K562 (cell line): ENCODE results near the gene RIMKLA. TPM values are rescaled to one million over a fixed set of nuclear protein-coding genes. Genes with fewer than 3 reads are reported as not detected.

Experiments used
- BRF1 ChIP-seq: IDR thresholded peaks from 3 replicates; pipeline ENCODE4 v1.6.1; 2011; ENCODE audit warnings: borderline replicate concordance, mild to moderate bottlenecking; ENCODE audit not compliant: insufficient read length; ENCODE audit errors: extremely low read depth
- C11orf30 ChIP-seq: fragments of 450-650 bp; IDR thresholded peaks from 2 replicates; pipeline ENCODE4 v1.6.1; 2016; ENCODE audit warnings: low read depth, mild to moderate bottlenecking
- GABPB2 ChIP-seq: fragments of 250-450 bp; sonication (Bioruptor Pico); conservative IDR thresholded peaks from 2 replicates; pipeline ENCODE4 v1.5.1; 2021; ENCODE audit warnings: mild to moderate bottlenecking
- GATAD2A ChIP-seq: fragments of 450-650 bp; IDR thresholded peaks from 2 replicates; pipeline ENCODE4 v1.6.1; 2017
- GMEB1 ChIP-seq: fragments of 250-450 bp; sonication (Bioruptor Pico); IDR thresholded peaks from 2 replicates; pipeline ENCODE4 v1.4.0; 2020; ENCODE audit warnings: mild to moderate bottlenecking
- KDM1A ChIP-seq, 2 experiments: fragments of 450-650 bp; IDR thresholded peaks; 2 replicates each; pipeline ENCODE4 v1.6.1; 2016; ENCODE audit warnings: mild to moderate bottlenecking in 2 of 2
- LEF1 ChIP-seq: fragments of 450-650 bp; IDR thresholded peaks from 2 replicates; pipeline ENCODE4 v1.6.1; 2016; ENCODE audit warnings: mild to moderate bottlenecking
- MAFG ChIP-seq: fragments of 450-650 bp; conservative IDR thresholded peaks from 2 replicates; pipeline ENCODE4 v1.6.1; 2016; ENCODE audit warnings: missing genetic modification characterization, missing compliant biosample characterization
- NFE2 ChIP-seq: IDR thresholded peaks from 2 replicates; pipeline ENCODE4 v1.6.1; 2014; ENCODE audit warnings: antibody characterized with exemption, low read depth
- PBX2 ChIP-seq, 2 experiments: IDR thresholded peaks in 1 of 2; conservative IDR thresholded peaks in 1 of 2; 2 replicates each; pipeline ENCODE4 v1.6.1; 2016; ENCODE audit warnings: low read depth in 2 of 2, mild to moderate bottlenecking in 1 of 2, missing compliant biosample characterization in 1 of 2, missing genetic modification characterization in 1 of 2, moderate library complexity in 1 of 2
- PREB ChIP-seq: sonication (generic); formaldehyde crosslinking; IDR thresholded peaks from 2 replicates; pipeline ENCODE4 v1.8.1; 2023; ENCODE audit warnings: mild to moderate bottlenecking, missing genetic modification reagents
- RFX5 ChIP-seq: IDR thresholded peaks from 2 replicates; pipeline ENCODE4 v1.6.1; 2011; ENCODE audit warnings: low read depth, mild to moderate bottlenecking, improper control_type of control experiment, low read length
- SMAD2 ChIP-seq: fragments of 150-350 bp; IDR thresholded peaks from 2 replicates; pipeline ENCODE4 v1.6.1; 2014; ENCODE audit warnings: low read depth, mild to moderate bottlenecking, low read length
- TCF3 ChIP-seq: sonication (generic); formaldehyde crosslinking; IDR thresholded peaks from 2 replicates; pipeline ENCODE4 v1.4.0; 2020; ENCODE audit warnings: mild to moderate bottlenecking, missing genetic modification reagents
- ZBTB33 ChIP-seq: sonication (generic); formaldehyde crosslinking; IDR thresholded peaks from 2 replicates; pipeline ENCODE4 v1.8.1; 2023; ENCODE audit warnings: mild to moderate bottlenecking, missing genetic modification reagents
- ZC3H11A ChIP-seq: IDR thresholded peaks from 2 replicates; pipeline ENCODE4 v1.6.1; 2012; ENCODE audit warnings: low read depth, low read length, improper control_type of control experiment
- ZFP91 ChIP-seq: sonication (generic); formaldehyde crosslinking; IDR thresholded peaks from 2 replicates; pipeline ENCODE4 v1.8.0; 2022; ENCODE audit warnings: mild to moderate bottlenecking, missing genetic modification reagents
- ZNF12 ChIP-seq: sonication (generic); formaldehyde crosslinking; IDR thresholded peaks from 2 replicates; pipeline ENCODE4 v1.4.0; 2020; ENCODE audit warnings: mild to moderate bottlenecking, missing genetic modification reagents
- polyA plus RNA-seq, 8 experiments: library from polyadenylated mRNA; depleted of rRNA in 4 of 8; stranded (reverse) in 5 of 8; unstranded in 3 of 8; fragments of >200 nt; fragmentation: Nextera tagmentation in 2 of 8; fragmentation: Illumina TruSeq in 1 of 8; extraction: Ambion mirVana in 2 of 8; extraction: Trizol in 1 of 8; gene quantifications; 2 replicates each; pipeline versions ENCODE4 v1.2.1 to v1.2.3, GENCODE V29; 2011 to 2014; ENCODE audit warnings: inconsistent platforms in 1 of 8, missing spikeins in 1 of 8
- total RNA-seq, 7 experiments: library from RNA; depleted of rRNA in 6 of 7; stranded (reverse); fragments of >200 nt in 6 of 7; fragmentation: Illumina TruSeq in 2 of 7; extraction: Trizol in 2 of 7; gene quantifications; 2 replicates each; pipeline versions ENCODE4 v1.2.1 to v1.2.3, GENCODE V29; 2011 to 2021; ENCODE audit warnings: low replicate concordance in 1 of 7
- TF ChIP-seq, protein P1 (sequence below): fragments of 450-650 bp; IDR thresholded peaks from 2 replicates; pipeline ENCODE4 v1.6.1; 2017; ENCODE audit warnings: mild to moderate bottlenecking, moderate library complexity

RIMKLA gene
- total and polyA plus RNA-seq, 9 of the 15 experiments (the other 6 are each of a cell fraction or from before 2014, with no cell fraction given) = 0.02 TPM; not detected in 8

GRCh38 chr1:42385283-42385682, 4.7 kb downstream of the RIMKLA start (continued):
- no peak for TF ChIP-seq TCF3 (CRISPR knock-in tag)
- TF ChIP-seq MAFG (tag) = peak; percentile 91
- no peak for TF ChIP-seq ZNF12 (CRISPR knock-in tag)
- TF ChIP-seq NFE2 = peak; percentile 93
- no peak for TF ChIP-seq RFX5
- no peak for TF ChIP-seq ZC3H11A
- TF ChIP-seq PBX2 (CRISPR knock-in tag; IDR thresholded peaks at IDR 0.05; ENCODE audit: low read depth) = no peak
- 0 out of 2 replicates have a peak, but pooled peaks have one; percentile 24 for TF ChIP-seq PBX2 (tag; conservative IDR thresholded peaks at IDR 0.05; ENCODE audit: low read depth)
- TF ChIP-seq BRF1 = no peak
- no peak for TF ChIP-seq PREB (CRISPR knock-in tag)
- no peak for TF ChIP-seq GABPB2 (CRISPR knock-in tag)
- no peak for TF ChIP-seq LEF1
- no peak for TF ChIP-seq SMAD2
- no peak for TF ChIP-seq ZBTB33 (CRISPR knock-in tag)
- TF ChIP-seq ZFP91 = no peak
- TF ChIP-seq GATAD2A = no peak
- peak; percentile 16 to 48; a peak in 1 of 4 replicates for TF ChIP-seq KDM1A (IDR thresholded peaks at IDR 0.05)
- peak; percentile 88 for TF ChIP-seq C11orf30
- TF ChIP-seq, protein P1, sequence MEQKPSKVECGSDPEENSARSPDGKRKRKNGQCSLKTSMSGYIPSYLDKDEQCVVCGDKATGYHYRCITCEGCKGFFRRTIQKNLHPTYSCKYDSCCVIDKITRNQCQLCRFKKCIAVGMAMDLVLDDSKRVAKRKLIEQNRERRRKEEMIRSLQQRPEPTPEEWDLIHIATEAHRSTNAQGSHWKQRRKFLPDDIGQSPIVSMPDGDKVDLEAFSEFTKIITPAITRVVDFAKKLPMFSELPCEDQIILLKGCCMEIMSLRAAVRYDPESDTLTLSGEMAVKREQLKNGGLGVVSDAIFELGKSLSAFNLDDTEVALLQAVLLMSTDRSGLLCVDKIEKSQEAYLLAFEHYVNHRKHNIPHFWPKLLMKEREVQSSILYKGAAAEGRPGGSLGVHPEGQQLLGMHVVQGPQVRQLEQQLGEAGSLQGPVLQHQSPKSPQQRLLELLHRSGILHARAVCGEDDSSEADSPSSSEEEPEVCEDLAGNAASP = no peak
- TF ChIP-seq GMEB1 (CRISPR knock-in tag) = no peak
